T-helper 22 cell (primary cell): Measurements from ENCODE around the gene SCRN1.
"Not testable (repeated sequence)": the region's sequence is repeated elsewhere in the genome, so short reads cannot be mapped to it uniquely, and the experiment has no call there.

Source experiments
- DNase-seq: peaks from one replicate; pipeline ENCODE4 v3.0.0-alpha.2; 2020; ENCODE audit warnings: low read depth

Gene SCRN1

DNA sequence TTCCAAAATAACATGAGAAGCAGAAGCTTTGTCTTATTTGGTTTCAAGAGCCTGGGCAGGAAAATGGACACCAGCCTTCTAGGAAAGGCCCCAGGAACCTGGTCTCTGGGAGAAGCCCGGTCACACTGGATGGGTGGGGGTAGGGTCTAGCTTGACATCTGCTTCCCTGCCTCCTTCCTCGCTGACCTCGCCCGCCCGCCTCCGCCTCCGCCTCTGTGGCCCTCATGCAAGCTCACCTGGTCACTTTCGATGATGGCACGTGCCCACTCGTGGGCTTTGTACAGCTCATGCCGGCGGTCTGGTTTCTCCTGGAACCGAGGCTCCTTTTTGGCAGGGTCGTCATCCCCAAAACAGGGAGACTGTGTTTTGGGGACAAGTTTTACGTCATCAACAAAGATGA, 63.4 kb downstream of the SCRN1 start:
- DNase-seq: no peak

GRCh38 chr7:29924684-29925083, 64.9 kb downstream of the SCRN1 start:
- DNase-seq: no peak

GRCh38 chr7:29924006-29924405, 65.6 kb downstream of the SCRN1 start:
- DNase-seq: no peak

- DNase-seq: no peak
Observed at GRCh38 chr7:29922921-29923700, 66.5 kb downstream of the SCRN1 start.

GRCh38 chr7:29921404-29922010, 68.1 kb downstream of the SCRN1 start:
- DNase-seq: no peak

- no peak for DNase-seq
Observed at GRCh38 chr7:29920491-29920890, 69.1 kb downstream of the SCRN1 start.

- no peak for DNase-seq
Observed at GRCh38 chr7:29919790-29920189, 69.8 kb downstream of the SCRN1 start.

DNA sequence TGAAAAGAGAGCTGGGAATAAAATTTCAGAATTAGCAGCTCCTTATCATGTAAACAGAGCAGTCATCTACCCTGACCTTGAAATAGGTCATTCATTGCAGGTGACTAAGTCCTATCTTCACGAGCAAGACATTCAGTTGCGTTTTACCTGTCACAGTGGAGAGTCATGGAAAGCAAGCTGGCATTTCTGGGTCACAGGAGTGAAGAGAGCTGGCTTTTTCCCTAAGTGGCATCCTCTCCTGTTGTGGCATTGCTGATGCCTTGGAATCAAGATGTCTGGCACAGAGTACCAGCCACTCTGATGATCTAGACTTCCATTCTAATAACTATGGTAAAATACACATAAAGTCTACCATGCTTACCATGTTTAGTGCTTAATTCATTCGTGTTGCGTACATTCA, 70.8 kb downstream of the SCRN1 start:
- DNase-seq: no peak

DNA sequence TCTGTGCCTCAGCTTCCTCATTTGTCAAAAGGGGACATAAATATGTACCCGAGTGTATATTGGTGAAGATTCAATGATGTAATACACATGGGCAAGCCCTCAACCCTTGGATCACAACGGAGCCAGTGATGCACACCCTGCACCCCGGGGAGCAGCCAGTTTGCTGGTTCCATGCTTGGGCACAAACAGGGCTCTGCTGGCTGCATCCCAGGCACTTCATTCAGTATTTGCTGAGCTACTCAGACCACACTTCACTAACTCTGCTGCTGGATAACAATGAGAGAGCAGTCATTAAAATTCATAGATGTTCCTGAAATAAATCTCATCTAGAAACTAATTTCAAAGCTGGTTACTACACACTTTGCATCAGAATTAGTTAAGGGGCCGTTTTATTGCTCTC, 72.0 kb downstream of the SCRN1 start:
- no peak for DNase-seq

DNA sequence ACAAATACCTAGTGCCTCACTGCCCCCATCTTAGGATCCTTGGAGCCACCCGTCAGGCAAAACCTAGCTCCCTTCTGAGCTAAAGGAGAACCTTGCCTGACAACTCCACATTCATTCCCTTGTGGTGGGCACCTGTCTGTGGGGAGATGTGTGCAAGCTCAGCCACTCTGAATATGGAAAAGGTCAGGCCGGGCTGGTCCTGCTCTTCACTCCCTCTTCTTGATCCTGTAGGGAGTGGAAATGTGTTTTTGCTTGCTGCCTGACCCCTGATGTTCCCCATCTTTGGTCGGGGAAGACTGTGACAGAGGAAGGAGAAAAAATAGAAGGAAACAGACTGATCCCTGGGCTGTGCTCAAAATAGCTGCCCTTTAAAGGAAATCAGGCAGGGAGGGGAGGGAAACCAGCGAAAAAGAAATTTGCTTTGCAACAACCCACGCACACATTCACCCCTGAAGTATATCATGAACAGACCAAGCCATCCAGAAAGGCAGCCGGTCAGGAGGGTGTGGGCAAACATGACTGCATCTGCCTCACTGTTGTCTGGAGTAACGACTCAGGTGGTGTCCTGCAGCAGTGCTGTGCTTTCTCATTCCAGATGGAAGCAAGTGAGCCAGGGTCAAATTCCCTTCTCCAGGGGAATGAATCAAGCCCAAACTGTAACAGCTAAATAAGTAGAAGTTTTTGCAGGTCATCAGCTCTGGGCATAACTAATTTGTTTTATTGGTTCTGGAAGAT, 74.0 kb downstream of the SCRN1 start:
- DNase-seq: no peak

- no peak for DNase-seq
Observed at GRCh38 chr7:29914180-29914579, 75.4 kb downstream of the SCRN1 start.

DNA sequence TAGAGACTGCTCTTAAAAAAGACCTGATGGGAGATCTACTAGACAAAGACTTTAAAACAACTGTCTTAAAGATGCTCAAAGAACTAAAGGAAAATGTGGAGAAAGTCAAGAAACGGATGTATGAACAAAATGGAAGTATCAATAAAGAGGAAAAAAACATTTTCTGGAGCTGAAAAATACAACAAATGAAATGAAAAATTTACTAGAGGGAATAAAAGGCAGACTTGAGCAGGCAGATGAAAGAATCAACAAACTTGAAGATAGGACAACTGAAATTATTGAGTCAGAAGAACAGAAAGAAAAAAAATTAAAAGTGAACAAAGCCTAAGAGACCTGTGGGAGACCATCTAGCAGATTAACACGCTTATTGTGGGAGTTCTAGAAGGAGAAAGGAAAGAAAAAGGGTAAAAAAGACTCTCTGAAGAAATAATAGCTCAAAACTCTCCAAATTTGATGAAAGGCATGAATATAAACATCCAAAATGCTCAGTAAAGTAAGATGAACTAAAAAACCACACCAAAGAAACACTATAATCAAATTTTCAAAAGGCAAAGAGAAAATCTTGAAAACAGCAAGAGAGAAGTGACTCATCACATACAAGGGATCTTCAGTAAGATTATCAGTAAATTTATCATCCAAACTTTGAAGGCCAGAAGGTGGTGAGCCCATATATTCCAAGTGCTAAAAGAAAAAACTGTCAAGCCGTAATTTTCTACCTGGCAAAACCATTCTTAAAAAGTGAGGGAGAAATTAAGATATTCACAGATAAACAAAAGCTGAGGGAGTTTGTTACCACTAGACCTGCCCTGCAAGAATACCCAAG, 83.2 kb downstream of the SCRN1 start:
- DNase-seq: no peak

GRCh38 chr7:29900745-29901144, 88.9 kb downstream of the SCRN1 start:
- no peak for DNase-seq

- DNase-seq: no peak
Observed at GRCh38 chr7:29898301-29898700, 91.3 kb downstream of the SCRN1 start.

GRCh38 chr7:29896685-29897411, 92.8 kb downstream of the SCRN1 start:
- DNase-seq: no peak

- no peak for DNase-seq
Observed at GRCh38 chr7:29895559-29895958, 94.0 kb downstream of the SCRN1 start.

DNA sequence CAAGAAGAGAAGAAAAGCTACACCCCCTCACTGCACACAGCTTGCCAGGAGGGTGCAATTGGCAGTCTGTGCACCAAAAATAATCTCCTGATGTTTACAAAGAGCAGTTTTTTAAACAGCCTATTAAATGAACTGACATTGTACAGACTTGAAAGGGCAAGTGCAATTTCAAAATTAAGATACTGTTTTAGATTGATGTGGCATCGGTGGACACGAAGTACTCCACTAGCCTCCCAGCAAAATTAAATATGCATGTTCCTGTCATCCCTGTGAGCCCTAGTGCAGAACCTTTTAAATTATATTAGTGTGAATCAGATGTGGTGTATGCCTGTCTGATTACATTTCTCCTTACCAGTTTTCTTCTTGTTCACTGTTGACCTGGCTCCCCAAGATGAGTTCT, 95.3 kb downstream of the SCRN1 start:
- DNase-seq: no peak

- no peak for DNase-seq
Observed at GRCh38 chr7:29893351-29893965, 96.1 kb downstream of the SCRN1 start.

GRCh38 chr7:29892231-29892630, 97.4 kb downstream of the SCRN1 start:
- DNase-seq: no peak

DNA sequence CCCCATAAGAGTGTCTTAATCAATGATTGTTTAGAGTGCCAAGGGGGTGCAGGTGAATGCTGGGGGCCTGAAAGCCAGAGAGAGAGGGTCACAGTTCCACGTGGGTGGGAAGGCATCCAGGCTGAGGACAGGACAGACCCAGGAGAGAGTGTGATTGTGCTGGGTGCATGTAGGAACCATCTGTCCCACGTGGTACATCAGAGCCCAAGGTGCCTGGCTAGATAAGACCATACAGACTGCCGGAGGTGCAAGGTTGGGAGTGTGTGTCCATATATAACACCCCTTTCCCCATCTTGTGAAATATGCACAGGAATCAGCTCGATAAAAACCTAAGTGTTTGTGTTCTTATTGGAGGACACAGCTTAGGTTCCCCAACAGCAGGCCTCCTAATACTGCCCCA, 97.8 kb downstream of the SCRN1 start:
- DNase-seq: no peak

DNA sequence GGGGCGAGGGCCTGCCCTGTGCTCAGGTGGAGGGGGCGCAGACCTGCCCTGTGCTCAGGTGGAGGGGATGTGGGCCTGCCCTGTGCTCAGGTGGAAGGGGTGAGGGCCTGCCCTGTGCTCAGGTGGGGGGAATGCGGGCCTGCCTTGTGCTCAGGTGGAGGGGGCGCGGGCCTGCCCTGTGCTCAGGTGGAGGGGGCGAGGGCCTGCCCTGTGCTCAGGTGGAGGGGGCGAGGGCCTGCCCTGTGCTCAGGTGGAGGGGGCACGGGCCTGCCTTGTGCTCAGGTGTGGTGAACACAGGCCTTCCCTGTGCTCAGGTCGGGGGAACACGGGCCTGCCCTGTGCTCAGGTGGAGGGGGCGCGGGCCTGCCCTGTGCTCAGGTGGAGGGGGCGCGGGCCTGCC, 98.8 kb downstream of the SCRN1 start:
- not testable (repeated sequence) for DNase-seq
